SW 1271 (cell line): ENCODE measurements around the gene TBC1D24.
A peak's percentile ranks its signal among the peaks of the same experiment; 100 is the strongest.
"Not testable (repeated sequence)": the region's sequence is repeated elsewhere in the genome, so short reads cannot be mapped to it uniquely, and the experiment has no call there.

Experiments used
- DNase-seq, 2 experiments: peaks; one replicate each; lab custom pipeline; 2025; lab: John Stamatoyannopoulos, UW

The TBC1D24 gene

DNA sequence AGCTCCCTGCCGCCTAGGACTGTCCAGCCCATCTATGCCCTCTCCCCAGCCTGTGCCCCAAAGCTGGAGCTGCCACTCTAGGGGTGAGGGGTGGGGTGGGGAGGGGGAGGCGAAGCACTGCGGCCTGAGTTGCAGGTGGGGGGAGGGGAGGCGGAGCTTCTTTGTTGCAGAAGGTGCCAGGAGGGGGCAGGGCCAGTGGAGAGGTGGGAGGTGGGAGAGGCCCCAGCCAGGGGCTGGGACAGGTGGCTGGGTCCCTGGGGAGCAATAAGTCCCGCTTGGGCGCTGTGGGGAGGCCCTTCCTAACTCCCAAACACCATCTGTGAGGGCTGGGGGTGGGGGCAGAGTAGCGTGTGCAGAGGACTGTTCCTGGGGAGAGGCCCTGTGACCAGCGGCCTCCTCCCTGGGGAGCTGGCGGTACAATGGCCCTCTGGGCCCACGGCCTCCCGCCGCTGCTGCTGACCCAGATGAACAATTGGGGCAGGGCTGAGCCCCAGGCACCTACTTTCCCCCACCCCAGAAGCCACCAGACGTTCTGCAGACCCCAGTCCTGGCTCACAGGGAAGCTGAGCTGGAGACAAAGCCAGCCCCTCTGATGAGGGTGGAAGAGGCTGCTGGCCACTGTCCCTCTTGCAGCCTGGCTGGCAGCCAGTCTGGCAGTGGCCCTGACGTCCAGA lies 6.1 kb upstream of the TBC1D24 start:
- no peak for DNase-seq

DNA sequence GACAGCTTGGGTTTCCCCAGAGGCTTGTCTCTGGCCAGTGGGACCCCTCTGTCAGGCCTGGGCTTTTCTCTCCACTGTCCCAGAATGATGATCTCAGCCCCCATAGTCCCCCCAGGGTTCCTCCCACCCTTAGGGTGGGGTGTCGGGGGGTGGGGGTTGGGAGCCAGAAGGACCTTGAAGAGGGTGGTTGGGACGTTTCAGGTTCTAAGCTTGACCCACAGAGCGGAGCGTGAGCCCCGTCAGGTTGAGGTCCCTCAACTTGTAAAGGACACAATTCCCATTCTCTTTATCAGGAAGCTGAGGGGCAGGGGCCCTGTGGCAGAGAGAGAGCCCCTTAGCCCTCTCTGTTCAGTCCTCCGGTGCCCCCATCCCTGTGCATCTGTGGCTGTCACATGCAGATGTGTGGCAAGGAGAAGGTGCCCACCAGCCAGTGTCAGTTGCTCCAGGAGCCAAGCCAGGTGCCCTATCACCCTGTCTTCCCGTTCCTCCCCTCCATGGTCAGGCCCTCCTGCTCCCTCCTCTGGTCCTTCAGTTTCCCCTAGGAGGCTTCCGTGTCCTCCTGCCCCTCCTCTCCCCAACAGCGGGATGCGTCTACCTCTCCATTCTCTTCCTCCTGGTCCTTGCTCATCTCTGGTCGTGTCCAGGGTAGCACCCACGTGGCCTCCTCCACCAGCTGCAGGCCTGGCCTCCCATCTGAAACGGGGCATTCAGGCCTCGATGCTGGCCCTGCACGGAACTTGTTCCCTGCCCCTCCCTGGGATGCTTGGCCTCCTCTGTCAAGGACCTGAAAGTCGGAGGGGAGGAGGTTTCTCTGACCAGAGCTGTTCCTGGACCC lies 5.3 kb upstream of the TBC1D24 start:
- DNase-seq: no peak

DNA sequence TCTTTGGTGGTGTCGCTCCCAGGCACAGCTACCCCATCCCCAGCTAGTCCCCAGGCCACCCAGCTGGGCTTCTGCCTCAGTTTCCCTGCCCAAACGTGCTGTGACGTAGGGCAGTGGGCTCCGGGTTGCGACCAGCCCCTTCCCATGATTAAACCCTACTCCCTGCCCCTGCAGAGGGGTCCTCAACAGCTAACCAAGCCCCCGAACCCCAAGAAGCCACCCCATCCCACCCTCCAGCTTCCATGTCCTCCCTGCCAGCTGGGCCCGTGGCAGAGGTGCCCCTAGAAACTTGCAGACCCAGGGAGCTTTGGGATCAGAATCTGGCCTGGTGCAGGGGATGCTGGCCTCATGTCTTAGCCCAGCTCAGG lies 4.7 kb upstream of the TBC1D24 start:
- DNase-seq: no peak

DNA sequence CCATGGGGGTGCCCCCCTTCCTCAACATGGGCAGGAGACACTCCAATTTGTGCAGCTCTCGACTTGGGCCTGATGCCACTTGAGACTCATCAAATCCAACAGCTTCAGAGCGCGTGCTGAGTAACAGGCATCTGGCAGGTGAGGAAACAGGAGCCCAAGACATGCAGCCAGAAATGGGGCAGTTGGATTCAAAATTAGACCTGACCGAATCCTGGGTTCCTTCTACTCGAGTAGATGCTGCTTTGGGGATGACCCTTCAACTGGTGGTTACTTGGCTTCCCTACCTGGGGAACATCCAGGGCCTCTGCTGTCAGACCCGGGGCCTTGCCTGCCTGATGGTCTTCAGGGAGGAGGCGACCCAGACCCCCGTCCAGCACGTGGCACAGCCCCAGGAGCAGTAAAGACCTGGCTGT lies 4.3 kb upstream of the TBC1D24 start:
- no peak for DNase-seq

DNA sequence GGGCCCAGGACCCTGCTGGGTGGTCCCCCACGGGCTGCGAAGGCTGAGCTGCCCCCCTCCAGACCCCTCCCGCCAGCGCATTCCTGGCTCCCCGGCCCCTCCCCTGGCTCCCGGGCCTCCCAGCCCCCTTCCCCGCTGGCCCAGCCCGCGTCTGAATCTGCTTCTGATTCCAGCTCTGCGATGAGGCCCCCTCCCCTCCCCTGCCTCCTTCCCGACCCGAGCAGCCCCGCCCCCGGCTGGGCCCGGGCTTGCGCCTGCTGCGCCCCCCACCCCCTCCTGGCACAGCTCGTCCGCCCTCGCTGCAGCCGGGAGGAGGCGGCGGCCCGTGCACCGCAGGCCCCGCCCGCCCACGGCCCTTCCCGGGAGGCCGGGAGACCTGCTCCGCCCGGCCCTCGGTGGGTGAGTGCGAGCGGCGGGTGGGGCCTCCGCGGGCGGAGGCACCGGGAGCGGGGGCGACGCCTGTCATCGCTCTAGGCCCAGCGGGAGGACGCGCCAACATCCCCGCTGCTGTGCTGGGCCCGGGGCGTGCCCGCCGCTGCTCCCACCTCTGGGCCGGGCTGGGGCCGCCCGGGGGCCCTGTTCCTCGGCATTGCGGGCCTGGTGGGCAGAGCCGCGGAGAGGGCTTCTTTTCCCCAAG lies 3.8 kb upstream of the TBC1D24 start, which contains the start of gene NTN3:
TSS of gene NTN3 (plus strand) at position 282 of the 637 bp plus-strand sequence. CDS start 405 bp downstream, outside the sequence.
- no peak for DNase-seq

DNA sequence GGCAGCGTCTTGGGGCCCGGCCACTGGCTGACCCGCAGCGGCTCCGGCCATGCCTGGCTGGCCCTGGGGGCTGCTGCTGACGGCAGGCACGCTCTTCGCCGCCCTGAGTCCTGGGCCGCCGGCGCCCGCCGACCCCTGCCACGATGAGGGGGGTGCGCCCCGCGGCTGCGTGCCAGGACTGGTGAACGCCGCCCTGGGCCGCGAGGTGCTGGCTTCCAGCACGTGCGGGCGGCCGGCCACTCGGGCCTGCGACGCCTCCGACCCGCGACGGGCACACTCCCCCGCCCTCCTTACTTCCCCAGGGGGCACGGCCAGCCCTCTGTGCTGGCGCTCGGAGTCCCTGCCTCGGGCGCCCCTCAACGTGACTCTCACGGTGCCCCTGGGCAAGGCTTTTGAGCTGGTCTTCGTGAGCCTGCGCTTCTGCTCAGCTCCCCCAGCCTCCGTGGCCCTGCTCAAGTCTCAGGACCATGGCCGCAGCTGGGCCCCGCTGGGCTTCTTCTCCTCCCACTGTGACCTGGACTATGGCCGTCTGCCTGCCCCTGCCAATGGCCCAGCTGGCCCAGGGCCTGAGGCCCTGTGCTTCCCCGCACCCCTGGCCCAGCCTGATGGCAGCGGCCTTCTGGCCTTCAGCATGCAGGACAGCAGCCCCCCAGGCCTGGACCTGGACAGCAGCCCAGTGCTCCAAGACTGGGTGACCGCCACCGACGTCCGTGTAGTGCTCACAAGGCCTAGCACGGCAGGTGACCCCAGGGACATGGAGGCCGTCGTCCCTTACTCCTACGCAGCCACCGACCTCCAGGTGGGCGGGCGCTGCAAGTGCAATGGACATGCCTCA lies 3.1 kb upstream of the TBC1D24 start:
- DNase-seq: no peak

DNA sequence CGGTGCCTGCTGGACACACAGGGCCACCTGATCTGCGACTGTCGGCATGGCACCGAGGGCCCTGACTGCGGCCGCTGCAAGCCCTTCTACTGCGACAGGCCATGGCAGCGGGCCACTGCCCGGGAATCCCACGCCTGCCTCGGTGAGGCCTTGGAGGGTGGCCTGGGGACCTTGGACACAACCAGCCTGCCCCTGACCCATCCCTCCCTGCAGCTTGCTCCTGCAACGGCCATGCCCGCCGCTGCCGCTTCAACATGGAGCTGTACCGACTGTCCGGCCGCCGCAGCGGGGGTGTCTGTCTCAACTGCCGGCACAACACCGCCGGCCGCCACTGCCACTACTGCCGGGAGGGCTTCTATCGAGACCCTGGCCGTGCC lies 2.5 kb upstream of the TBC1D24 start:
- DNase-seq: no peak

DNA sequence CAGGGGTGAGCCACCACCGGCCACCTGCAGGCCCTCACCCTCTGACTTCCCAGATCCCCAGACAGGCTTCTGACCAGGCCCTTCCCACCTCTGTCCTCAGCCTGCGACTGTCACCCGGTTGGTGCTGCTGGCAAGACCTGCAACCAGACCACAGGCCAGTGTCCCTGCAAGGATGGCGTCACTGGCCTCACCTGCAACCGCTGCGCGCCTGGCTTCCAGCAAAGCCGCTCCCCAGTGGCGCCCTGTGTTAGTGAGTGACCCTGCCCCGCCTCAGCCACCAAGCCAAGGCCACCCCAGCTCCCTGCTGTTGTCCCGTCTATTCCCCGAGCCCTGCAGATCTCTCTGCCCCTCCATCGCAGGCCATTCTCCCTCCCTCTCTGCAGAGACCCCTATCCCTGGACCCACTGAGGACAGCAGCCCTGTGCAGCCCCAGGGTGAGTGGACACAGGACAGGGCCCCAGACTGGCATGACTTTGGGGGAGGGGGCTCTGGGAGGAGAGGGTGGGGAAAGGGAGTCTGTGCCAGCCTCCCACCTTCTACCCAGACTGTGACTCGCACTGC lies 2.0 kb upstream of the TBC1D24 start:
- no peak for DNase-seq

DNA sequence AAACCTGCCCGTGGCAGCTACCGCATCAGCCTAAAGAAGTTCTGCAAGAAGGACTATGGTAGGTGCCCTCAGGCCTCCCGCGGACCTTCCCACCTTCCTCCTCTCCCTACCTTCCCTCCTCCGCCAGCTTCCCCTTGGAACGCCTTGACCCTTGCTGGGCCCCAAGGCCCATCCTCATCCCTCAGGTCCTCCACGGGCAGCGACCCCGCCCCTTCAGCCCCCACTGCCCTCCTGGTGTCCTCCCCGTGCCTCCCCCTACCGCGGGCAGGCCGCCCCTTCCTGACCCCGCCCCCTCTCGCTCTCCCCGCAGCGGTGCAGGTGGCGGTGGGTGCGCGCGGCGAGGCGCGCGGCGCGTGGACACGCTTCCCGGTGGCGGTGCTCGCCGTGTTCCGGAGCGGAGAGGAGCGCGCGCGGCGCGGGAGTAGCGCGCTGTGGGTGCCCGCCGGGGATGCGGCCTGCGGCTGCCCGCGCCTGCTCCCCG lies 1.4 kb upstream of the TBC1D24 start:
- no peak for DNase-seq

DNA sequence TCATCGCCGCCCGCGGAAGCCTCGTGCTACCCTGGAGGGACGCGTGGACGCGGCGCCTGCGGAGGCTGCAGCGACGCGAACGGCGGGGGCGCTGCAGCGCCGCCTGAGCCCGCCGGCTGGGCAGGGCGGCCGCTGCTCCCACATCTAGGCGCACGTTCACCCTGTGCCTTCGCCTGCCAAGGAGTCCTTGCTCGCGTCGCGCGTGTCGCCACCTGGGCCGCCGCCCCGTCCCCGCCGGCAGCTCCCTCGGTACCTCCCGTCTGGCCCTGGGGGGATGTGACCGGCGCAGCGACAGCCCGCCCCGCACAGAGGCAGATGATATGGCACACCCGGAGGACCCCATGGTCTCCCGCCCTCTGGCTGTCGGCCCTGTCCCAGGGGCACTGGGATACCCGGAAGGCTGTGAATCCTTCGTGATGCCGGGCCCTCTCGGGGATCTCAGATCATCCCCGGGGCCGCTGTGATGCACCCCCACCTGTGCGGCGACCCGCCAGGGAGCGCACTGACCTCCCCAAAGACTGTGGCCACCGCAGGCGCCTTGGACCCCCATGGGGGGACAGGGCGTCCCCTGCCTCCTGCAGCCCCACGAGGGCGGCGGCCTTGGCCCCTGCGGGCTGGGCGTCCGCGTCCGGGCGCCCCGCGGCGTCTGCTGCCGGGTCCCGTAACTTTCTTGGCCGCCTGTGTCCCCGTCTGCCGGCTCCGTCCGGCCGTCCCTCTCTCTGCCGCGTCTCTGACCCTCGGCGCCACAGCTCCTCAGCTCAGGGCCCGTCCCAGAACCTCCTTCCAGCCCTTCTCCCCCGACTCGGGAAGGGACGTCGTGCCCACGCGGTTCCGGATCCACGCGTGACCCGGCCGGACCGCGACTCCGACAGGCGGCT lies 689 bp upstream of the TBC1D24 start:
- peak; percentile 17 to 23 for DNase-seq

DNA sequence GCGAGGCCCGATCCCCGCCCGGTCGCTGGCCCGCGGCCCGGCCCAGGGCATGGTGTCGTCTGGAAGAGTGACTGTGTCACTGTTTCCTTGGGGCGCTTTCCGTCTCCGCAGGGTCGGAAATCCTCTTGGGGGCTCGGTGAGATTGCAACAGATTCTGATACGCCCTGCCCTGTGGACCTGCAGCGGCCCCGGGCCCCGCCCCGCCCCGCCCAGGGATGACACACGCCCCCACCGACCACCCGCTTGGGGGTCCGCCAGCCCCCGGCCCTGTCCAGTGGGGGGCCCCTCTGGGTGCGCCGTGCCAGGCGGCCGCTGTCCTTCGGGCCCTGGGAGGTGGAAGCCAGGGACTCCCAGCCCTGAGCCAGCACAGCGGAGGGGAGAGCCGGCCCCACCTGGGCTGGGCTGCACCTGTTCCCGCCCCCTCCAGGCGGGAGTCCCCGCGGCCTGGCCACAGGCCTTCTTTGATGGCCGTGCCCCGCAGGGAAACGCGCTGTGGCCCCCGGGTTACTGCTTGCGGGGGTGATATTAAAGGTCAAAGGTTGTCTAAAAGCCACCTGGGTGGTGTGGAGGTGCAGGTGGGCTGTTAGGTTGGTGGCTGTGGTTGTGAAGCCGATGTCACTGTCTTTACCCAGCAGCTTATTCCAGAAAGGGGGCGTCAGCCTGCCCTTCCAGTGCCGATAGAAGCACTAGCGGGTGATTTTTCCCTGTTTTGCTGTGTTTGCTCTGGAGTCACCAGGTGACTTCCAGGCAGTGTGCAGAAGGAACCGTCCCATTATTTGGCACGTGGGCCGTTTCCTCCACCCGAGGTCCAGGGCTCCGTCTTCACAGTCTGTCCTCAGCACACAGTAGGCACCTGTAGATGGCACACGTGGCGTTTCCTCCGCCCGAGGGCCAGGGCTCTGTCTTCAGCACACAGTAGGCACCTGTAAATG lies 752 bp downstream of the TBC1D24 start:
- DNase-seq: no peak

DNA sequence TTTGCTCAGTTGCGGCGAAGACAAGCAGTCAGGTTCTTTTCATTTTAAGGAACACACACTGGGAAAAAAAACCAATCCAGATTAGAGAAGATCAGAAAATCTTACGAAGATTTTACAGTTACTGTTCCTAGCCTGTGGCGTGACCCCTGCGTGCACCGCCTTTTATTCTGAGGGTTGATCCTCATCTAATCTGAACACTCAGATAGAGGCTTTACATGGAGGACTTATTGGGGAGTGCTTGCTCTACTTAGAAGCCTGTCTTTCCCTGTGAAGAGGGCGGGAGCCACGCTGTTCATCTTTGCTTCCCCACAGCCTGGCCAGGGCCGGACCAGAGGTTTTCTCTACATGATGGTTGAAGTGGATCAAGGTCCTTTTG lies 1.4 kb downstream of the TBC1D24 start:
- DNase-seq: no peak

DNA sequence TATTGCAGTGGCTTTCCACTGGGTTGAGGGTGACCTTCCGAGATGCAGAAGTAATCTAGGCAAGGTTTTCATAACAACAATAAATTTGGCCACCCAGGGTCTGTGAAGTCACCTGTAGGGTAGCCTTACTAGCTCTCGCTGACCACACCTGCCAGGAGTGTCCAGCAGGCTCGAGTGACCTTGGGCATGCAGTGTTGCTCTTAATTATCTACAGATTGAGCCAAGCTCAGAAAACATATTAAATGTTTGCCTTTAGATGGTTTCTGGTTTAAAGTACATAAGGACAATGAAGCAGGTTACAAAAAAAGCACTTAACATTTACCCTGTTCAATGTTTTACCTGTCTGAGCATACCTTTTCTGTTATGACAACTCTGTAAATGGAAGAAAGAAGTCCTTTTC lies 1.8 kb downstream of the TBC1D24 start:
- no peak for DNase-seq

DNA sequence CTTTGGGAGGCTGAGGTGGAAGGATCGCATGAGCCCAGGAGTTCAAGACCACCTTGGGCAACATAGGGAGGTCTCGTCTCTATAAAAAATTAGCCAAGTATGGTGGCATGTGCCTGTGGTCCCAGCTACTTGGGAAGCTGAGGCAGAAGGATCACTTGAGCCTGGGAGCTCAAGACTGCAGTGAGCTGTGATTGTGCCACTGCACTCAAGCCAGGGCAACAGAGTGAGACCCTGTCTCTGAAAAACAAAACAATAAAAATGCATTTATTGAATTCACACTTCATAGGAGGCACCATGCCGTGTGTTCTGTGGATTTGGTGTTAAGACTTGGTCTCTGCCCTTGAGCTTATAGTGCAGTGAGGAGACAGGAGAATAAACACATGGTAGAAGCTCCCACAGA lies 2.4 kb downstream of the TBC1D24 start:
- no peak for DNase-seq

DNA sequence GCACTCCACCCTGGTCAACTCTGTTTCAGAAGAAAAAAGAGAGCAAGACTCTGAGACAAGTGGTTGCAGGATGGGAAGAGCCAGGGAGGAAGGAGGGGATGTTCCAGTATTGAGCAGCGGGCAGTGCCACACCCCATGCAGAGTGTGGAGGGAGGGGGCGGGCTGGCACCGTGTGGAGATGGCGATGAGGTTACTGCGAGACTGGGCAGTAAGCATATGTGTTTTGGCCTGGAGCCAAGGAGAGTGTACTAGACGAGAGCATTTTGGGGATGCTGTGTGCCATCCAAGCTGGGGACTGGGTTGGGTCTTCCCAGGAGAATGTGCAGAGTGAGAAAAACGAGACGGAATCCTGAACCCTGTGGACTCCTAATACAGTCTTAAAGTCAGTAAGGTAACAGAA lies 3.4 kb downstream of the TBC1D24 start:
- no peak for DNase-seq

DNA sequence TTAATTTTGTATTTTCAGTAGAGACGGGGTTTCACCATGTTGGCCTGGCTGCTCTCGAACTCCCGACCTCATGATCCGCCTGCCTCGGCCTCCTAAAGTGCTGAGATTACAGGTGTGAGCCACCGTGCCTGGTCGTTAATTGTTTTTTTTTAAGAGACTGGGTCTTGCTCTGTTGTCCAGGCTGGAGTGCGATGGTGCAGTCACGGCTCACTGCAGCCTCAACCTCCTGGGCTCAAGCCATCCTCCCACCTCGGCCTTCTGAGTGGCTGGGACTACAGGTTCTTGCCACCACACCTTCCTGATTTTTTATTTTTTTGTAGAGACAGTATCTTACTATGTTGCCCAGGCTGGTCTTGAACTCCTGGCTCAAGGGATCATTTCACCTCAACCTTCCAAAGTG lies 5.1 kb downstream of the TBC1D24 start:
- DNase-seq: not testable (repeated sequence)

DNA sequence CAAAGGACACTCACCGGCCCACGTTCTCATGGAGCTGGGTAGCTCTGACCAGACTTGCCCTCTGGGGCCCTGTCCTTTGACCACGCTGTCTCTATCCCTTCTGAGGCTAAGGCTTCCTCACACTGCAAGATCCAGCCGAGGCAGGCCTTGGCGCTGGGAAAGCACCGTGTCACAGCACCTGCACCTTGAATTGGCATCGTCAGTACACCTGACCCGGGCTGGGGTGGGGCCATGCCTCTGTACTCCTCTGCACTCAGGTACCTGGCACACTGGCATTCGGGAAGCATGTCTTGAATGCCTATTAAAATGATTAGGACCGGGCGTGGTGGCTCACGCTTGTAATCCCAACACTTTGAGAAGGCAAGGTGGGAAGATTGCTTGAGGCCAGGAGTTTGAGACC lies 6.0 kb downstream of the TBC1D24 start:
- no peak for DNase-seq

DNA sequence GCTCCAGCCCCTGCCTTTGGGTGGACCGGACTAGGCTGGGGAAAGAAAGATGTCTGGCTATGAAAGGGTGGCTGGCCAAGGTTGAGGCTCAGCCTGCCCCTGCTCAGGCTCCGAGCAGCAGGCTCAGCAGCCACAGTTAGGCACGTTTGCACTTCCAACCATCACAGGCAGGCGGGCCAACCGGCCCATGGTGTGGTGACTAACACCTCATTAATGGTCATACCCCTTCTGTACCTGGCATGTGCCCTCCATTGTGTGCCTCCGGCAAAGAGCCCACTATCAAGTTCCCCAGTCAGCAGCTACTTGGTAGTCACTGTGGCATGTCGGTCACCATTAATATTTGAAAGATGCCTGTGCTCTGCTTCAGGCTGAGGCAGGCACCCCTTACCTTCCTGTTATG lies 6.7 kb downstream of the TBC1D24 start:
- no peak for DNase-seq

DNA sequence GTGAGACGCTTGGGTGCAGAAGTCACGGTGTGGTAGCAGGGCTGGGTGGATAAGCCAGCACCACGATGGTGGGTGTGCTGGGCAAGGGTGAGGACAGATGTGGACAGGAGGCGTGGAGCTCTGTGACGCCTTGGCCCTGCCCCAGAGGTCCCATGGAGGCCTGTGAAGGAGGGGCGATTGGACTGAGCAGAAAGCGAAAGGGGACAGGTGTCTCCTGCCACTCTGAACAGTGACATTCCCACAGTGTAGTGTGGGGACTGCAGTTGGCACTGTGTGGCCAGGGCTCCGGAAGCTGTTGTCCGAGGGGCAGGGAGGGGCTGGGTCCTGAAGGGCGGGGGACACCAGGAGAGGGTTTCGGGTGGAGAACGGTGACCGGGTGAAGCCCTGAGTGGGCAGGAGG lies 7.3 kb downstream of the TBC1D24 start:
- no peak for DNase-seq
